Lower leg skin (tissue), 4 donors: ENCODE results near the gene RALGDS. TPM values are rescaled to one million over a fixed set of nuclear protein-coding genes. Genes with fewer than 3 reads are reported as not detected.
A peak's percentile ranks its signal among the peaks of the same experiment; 100 is the strongest.

Source experiments
- DNase-seq, 2 donors: peaks; one replicate each; pipeline ENCODE4 v3.0.0-alpha.2; 2019; ENCODE audit warnings: low spot score in 2 of 2
- H3K4me3 ChIP-seq: fragments of 200-600 bp; sonication (generic); 2 replicates; pipeline ENCODE4 v1.5.1; 2017; ENCODE audit warnings: mild to moderate bottlenecking, low read depth; ENCODE audit not compliant: poor library complexity, severe bottlenecking
- CTCF ChIP-seq, 3 donors: fragments of 450-650 bp; IDR thresholded peaks; one replicate each; pipeline ENCODE4 v1.5.1; 2016; ENCODE audit warnings: antibody characterized with exemption in 3 of 3, mild to moderate bottlenecking in 3 of 3, moderate library complexity in 2 of 3
- POLR2A ChIP-seq, 2 donors: fragments of 450-650 bp; IDR thresholded peaks; one replicate each; pipeline ENCODE4 v1.6.1; 2016 to 2017; ENCODE audit warnings: antibody characterized with exemption in 2 of 2, mild to moderate bottlenecking in 1 of 2, moderate library complexity in 1 of 2
- WGBS, 2 donors: methylation state at CpG; one replicate each; pipeline ENCODE4 v1.1.5; 2018; 5-methylcytosine and 5-hydroxymethylcytosine counted together
- intact Hi-C: fragments of 100-400 bp; cut with DNase I; formaldehyde crosslinking; loops from one replicate; pipeline ENCODE4 v1.15.0; 2023; ENCODE audit warnings: low total_unique reads
- total RNA-seq, 4 donors: library from RNA; depleted of rRNA; stranded (reverse); fragments of >200 nt; gene quantifications; one replicate each; pipeline ENCODE4 v1.1.0, GENCODE V29; 2016

RALGDS gene
- total RNA-seq, 4 donors from 2014 or later: 95.0 to 176 (median 123) TPM

DNA sequence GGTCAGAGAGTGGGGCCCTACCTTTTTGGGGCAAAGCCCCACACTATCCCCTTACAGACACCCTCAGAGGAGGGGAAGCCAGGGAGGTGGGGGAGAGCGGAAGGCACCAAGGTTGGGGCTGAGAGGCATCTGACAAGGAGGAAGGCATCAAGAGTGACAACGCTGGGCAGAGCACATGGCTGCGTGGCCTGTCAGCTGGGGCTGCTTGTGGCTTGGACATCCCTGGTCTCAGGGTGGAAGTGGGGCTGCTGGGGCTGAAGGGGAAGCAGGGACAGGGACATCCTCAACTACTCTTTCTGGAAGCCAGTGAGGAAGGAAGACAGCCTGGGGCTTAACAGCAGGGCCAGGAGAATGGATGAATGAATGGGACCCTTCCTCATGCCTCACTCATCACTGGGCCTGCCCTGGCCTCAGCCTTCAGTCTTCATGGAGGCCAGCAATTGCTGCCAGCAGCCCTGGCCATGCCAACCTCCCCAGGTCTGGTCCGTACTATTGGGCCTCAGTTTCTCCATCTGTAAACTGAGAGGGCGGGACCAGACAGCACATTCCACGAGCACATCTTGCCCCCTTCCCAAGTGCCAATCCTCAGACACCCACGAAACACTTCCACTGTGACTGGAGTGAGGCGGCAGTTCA lies 993 bp upstream of the RALGDS start:
- WGBS, 2 donors: 74 to 85% methylated on average over 7 to 8 of the region's 8 CpGs
- no peak for DNase-seq
- H3K4me3 ChIP-seq: no peak overlapping the region
- TF ChIP-seq CTCF (IDR thresholded peaks at IDR 0.05) (no peak), POLR2A (IDR thresholded peaks at IDR 0.05) (no peak)
- intact Hi-C loops: no loop called here

DNA sequence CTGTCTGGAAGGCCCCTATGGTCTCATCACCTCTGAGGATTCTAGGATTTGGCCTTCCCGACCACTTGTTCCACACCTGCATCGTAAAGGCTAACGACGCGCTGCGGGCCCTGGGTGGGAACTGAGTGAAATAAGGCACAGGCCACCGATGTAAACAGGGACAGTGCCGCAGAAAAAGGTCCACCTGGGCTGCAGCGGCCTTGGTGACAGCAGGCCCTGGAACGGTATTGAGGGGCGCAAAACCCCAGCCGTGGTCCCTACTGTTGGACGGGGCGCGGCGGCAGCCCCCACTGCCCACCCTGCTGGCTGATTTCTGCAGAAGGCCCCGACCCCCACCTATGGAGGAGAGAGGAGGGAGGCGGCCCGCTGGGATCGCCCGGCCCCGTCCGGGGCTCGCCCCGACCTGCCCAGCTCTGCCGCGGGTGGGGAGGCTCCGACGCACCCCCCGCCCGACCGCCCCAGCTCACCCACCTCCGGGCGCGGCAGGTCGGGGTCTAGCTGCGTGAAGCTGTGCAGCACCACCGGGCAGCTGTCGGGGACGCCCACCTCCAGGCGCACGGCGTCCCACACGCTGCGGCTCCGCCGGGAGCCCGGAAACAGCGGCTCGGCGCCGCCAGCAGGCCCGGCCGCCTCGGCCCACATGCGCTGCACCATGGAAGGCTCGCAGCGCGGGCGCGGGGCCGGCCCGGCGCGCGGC lies 391 bp downstream of the RALGDS start:
- intact Hi-C loops: no loop called here
- H3K4me3 ChIP-seq: peak overlapping the region; percentile 42
- no peak for TF ChIP-seq POLR2A (IDR thresholded peaks at IDR 0.05)
- no peak for TF ChIP-seq CTCF (IDR thresholded peaks at IDR 0.05)
- peak in 1 of 2 donors; percentile 89 for DNase-seq
- WGBS, 2 donors: 2% methylated on average over 20 of the region's 66 CpGs; no CpG with 5 or more reads in 1 of the 2 donors

DNA sequence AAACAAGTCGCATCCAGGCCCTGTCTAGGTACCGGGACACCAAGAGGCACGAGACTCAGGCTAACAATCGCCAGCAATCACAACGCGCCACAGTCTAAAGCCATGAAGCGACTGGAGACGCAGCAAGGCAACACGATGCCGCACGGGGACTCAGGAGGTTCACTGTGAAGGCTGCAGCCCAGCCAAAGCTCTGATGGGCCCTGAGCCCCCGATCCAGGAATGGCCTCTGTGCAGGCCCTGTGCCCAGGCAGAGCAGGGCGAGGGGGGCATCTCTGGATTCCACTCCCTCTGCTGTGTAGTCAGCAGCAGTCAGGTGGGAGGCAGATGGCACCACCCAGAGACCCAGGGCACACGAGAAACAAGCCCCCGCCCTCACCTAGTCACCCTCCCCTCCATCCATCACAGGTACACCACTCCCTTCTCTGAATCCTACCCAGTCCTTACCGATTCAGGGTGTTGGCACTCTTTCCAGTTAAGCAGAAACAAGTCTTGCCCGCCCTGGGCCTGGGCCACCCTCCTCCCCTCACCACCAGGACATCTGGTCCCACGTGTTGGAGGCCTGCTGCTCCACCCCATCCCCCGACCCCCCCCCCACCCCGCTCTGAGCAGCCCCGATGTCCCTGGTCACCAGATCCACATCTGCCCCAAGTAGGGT lies 1.1 kb downstream of the RALGDS start:
- H3K4me3 ChIP-seq: peak overlapping the region; percentile 4
- intact Hi-C loops: no loop called here
- DNase-seq: peak in 1 of 2 donors; percentile 91
- TF ChIP-seq POLR2A (IDR thresholded peaks at IDR 0.05) (no peak), CTCF (IDR thresholded peaks at IDR 0.05) (no peak)
- WGBS, 2 donors: 14 to 19% methylated on average over 16 to 21 of the region's 21 CpGs

GRCh38 chr9:133119103-133119845 lies 1.8 kb downstream of the RALGDS start:
- H3K4me3 ChIP-seq: peak overlapping the region; percentile 4
- 13 to 21% methylated on average over 13 to 16 of the region's 21 CpGs for WGBS, 2 donors
- intact Hi-C loops: no loop called here
- DNase-seq: peak in 1 of 2 donors; percentile 94
- no peak for TF ChIP-seq POLR2A (IDR thresholded peaks at IDR 0.05)
- TF ChIP-seq CTCF (IDR thresholded peaks at IDR 0.05): no peak

GRCh38 chr9:133118568-133118967 lies 2.5 kb downstream of the RALGDS start:
- WGBS, 2 donors: 60 to 70% methylated on average over 3 of the region's 3 CpGs
- TF ChIP-seq POLR2A (IDR thresholded peaks at IDR 0.05) (no peak), CTCF (IDR thresholded peaks at IDR 0.05) (no peak)
- DNase-seq: no peak
- no peak overlapping the region for H3K4me3 ChIP-seq
- intact Hi-C loops: no loop called here
